ENCODE results near the gene QSOX2.
"Not testable (repeated sequence)": the region's sequence is repeated elsewhere in the genome, so short reads cannot be mapped to it uniquely, and the experiment has no call there.

The QSOX2 gene

DNA sequence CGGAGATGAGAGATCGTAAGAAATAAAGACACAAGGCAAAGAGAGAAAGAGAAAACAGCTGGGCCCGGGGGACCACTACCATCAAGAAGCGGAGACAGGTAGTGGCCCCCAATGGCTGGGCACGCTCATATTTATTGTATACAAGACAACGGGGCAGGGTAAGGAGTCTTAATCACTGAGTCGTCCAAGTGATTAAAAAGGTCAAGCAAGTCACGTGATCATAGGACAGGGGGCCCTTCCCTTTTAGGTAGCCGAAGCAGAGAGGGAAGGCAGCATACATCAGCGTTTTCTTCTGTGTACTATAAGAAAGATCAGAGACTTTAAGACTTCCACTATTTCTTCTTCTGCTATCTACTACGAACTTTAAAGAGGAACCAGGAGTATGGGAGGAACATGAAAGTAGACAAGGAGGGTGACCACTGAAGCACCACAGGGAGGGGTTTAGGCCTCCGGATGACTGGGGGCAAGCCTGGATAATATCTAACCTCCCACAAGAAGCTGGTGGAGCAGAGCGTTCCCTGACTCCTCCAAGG, 24.6 kb upstream of the QSOX2 start:
- TF ChIP-seq, protein P1, sequence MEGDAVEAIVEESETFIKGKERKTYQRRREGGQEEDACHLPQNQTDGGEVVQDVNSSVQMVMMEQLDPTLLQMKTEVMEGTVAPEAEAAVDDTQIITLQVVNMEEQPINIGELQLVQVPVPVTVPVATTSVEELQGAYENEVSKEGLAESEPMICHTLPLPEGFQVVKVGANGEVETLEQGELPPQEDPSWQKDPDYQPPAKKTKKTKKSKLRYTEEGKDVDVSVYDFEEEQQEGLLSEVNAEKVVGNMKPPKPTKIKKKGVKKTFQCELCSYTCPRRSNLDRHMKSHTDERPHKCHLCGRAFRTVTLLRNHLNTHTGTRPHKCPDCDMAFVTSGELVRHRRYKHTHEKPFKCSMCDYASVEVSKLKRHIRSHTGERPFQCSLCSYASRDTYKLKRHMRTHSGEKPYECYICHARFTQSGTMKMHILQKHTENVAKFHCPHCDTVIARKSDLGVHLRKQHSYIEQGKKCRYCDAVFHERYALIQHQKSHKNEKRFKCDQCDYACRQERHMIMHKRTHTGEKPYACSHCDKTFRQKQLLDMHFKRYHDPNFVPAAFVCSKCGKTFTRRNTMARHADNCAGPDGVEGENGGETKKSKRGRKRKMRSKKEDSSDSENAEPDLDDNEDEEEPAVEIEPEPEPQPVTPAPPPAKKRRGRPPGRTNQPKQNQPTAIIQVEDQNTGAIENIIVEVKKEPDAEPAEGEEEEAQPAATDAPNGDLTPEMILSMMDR (IDR thresholded peaks at IDR 0.05; ENCODE audit: extremely low read depth, insufficient read depth, missing control alignments), result no peak
- no peak for DNase-seq (ENCODE audit: low spot score)
- in situ Hi-C loops (cut with MboI; ENCODE audit: low pct_unique_long_range_greater_than_20kb, low sequenced_read_pairs, unreplicated experiment), result no loop called here

GRCh38 chr9:136268735-136269134, 23.1 kb upstream of the QSOX2 start:
- TF ChIP-seq, protein P1 (IDR thresholded peaks at IDR 0.05; ENCODE audit: extremely low read depth, insufficient read depth, missing control alignments), result no peak
- in situ Hi-C loops (cut with MboI; ENCODE audit: low pct_unique_long_range_greater_than_20kb, low sequenced_read_pairs, unreplicated experiment), result no loop called here
- no peak for DNase-seq (ENCODE audit: low spot score)

DNA sequence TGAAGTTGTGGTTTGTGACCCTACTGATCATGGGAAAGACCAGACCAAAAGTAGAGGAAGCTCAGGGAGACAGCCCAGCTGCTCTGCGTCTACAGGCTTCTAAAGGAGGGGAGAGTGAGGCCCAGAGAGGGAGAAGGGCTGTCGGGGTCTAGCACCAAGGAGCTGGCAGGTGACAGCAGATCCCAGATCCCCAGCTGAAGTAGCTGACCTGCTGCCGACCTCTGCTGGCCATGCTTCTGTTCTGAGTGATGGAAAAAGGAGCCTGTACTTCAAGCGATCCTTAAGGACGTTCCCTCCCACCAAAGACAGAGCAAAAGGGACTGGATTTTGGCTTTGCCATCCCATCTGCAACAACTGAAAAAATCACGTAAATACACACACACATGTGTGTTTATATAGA, 22.7 kb upstream of the QSOX2 start:
- in situ Hi-C loops (cut with MboI; ENCODE audit: low pct_unique_long_range_greater_than_20kb, low sequenced_read_pairs, unreplicated experiment), result no loop called here
- DNase-seq (ENCODE audit: low spot score), result no peak

DNA sequence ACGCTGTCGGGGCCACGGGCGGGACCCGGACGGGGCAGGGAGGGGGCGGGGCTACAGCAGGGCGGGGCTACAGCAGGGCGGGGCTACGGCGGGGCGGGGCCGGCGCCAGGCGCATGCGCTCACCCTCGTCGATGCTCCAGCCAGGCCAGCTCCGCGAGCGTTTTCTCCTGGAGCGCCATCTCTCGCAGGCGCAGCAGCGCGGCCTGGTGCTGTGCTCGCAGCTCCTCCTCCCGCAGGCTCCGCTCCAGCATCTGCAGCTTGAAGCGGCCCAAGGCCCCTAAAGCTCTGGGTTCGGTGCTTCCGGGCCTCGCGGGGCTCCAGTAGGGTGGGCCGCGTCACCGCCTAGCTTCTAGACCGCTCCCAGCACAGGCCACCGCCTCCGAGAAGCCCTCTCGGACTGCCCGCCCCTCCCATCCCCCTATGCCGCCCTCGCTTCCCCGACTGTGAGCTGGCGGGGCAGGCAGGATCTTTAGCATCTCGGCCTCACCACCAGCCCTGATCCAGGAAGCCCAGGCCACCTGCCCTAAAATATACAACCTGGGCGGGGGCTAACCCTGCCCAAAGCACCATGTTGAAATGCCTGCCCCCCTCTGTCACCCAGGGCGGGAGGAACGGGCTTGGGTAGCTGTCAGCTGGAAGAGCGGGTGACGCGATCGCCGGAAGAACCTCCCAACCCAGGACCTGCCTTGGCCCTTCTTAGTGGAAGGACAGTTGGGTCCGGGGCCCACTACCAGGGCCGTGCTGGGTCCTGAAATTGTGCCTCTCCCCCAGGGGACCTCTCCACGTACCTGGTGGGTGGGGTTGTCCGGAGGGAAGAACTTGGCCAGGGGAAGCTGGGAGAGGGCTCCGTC, 21.9 kb upstream of the QSOX2 start:
- TF ChIP-seq, protein P1 (IDR thresholded peaks at IDR 0.05; ENCODE audit: extremely low read depth, insufficient read depth, missing control alignments), result peak; percentile 57
- in situ Hi-C loops (cut with MboI; ENCODE audit: low pct_unique_long_range_greater_than_20kb, low sequenced_read_pairs, unreplicated experiment), result no loop called here
- DNase-seq (ENCODE audit: low spot score), result peak; percentile 99

More for the DNA sequence above, 22.7 kb upstream of the QSOX2 start:
- TF ChIP-seq, protein P1 (IDR thresholded peaks at IDR 0.05; ENCODE audit: extremely low read depth, insufficient read depth, missing control alignments), result no peak

GRCh38 chr9:136266641-136267040, 21.0 kb upstream of the QSOX2 start:
- DNase-seq (ENCODE audit: low spot score); in situ Hi-C loops (cut with MboI; ENCODE audit: low pct_unique_long_range_greater_than_20kb, low sequenced_read_pairs, unreplicated experiment): not testable (repeated sequence)

GRCh38 chr9:136265561-136266355, 20.1 kb upstream of the QSOX2 start:
- no peak for DNase-seq (ENCODE audit: low spot score)
- in situ Hi-C loops (cut with MboI; ENCODE audit: low pct_unique_long_range_greater_than_20kb, low sequenced_read_pairs, unreplicated experiment), result no loop called here
- TF ChIP-seq, protein P1 (IDR thresholded peaks at IDR 0.05; ENCODE audit: extremely low read depth, insufficient read depth, missing control alignments), result no peak

All from GM13977 (cell line).